IMR-90 (cell line): ENCODE results near the gene CAGE1. TPM values are rescaled to one million over a fixed set of nuclear protein-coding genes. Genes with fewer than 3 reads are reported as not detected.

Source experiments
- ATAC-seq: fragments of 200-7000 bp; cut with Tn5 transposase; 2 replicates; pipeline ENCODE4 v1.9.1; 2020; ENCODE audit warnings: low read depth, mild to moderate bottlenecking, moderate library complexity
- BruUV-seq: library from RNA; stranded (reverse); fragments of 400-500 nt; replicated peaks from 2 replicates; lab custom pipeline; 2021; lab: Mats Ljungman, UMichigan
- CTCF ChIA-PET: fragments of 300-600 bp; formaldehyde crosslinking; extraction: SDS; loops from one replicate; lab custom pipeline; 2021; ENCODE audit warnings: antibody characterized with exemption; lab: Yijun Ruan, JAX
- POLR2A ChIA-PET: fragments of 300-600 bp; sonication (Branson Sonifier 250); formaldehyde crosslinking; loops from one replicate; lab custom pipeline; 2022; ENCODE audit warnings: antibody characterized with exemption; ENCODE audit not compliant: unreplicated experiment; lab: Charles Lee
- DNase-seq: peaks from one replicate; pipeline ENCODE4 v3.0.0; 2013
- H2AFZ ChIP-seq: replicated peaks from 2 replicates; pipeline ENCODE3; 2013; ENCODE audit warnings: low read length, mild to moderate bottlenecking; ENCODE audit not compliant: poor library complexity
- H2AK5ac ChIP-seq: 2 replicates; pipeline ENCODE4 v1.6.1; 2013; ENCODE audit warnings: low read depth, low read length, inconsistent platforms
- H2AK9ac ChIP-seq: replicated peaks from 2 replicates; pipeline ENCODE3; 2013; ENCODE audit warnings: mild to moderate bottlenecking, low read depth, low read length, moderate library complexity; ENCODE audit not compliant: poor library complexity
- H2BK120ac ChIP-seq: 2 replicates; pipeline ENCODE4 v1.6.1; 2013; ENCODE audit warnings: low read depth, low read length, inconsistent platforms
- H2BK15ac ChIP-seq: 3 replicates; pipeline ENCODE4 v1.6.1; 2013; ENCODE audit warnings: low read depth, low read length, inconsistent platforms
- H2BK20ac ChIP-seq: 2 replicates; pipeline ENCODE4 v1.6.1; 2013; ENCODE audit warnings: low read depth, mild to moderate bottlenecking, inconsistent platforms, low read length, moderate library complexity
- H2BK5ac ChIP-seq: 2 replicates; pipeline ENCODE4 v1.6.1; 2013; ENCODE audit warnings: mild to moderate bottlenecking, low read depth, low read length, inconsistent platforms; ENCODE audit not compliant: poor library complexity, severe bottlenecking
- H3K14ac ChIP-seq: replicated peaks from 2 replicates; pipeline ENCODE4 v1.6.1; 2013; ENCODE audit warnings: low read depth, low read length, inconsistent platforms
- H3K18ac ChIP-seq: 2 replicates; pipeline ENCODE4 v1.6.1; 2013; ENCODE audit warnings: low read depth, low read length, control low read depth
- H3K23ac ChIP-seq: 2 replicates; pipeline ENCODE4 v1.6.1; 2013; ENCODE audit warnings: low read depth, low read length, inconsistent platforms
- H3K27ac ChIP-seq: 2 replicates; pipeline ENCODE4 v1.5.1; 2013; ENCODE audit warnings: mild to moderate bottlenecking, control low read depth, low read length; ENCODE audit not compliant: insufficient read depth
- H3K27me3 ChIP-seq: 2 replicates; pipeline ENCODE4 v1.6.1; 2013; ENCODE audit warnings: low read length; ENCODE audit not compliant: control insufficient read depth, insufficient read depth
- H3K36me3 ChIP-seq: 2 replicates; pipeline ENCODE4 v1.6.1; 2013; ENCODE audit warnings: low read length, mixed read lengths; ENCODE audit not compliant: control insufficient read depth, insufficient read depth
- H3K4ac ChIP-seq: 2 replicates; pipeline ENCODE4 v1.6.1; 2013; ENCODE audit warnings: low read depth, low read length, inconsistent platforms
- H3K4me1 ChIP-seq: 2 replicates; pipeline ENCODE4 v1.6.1; 2013; ENCODE audit warnings: low read length, mixed read lengths; ENCODE audit not compliant: control insufficient read depth, insufficient read depth
- H3K4me2 ChIP-seq: 2 replicates; pipeline ENCODE4 v1.6.1; 2013; ENCODE audit warnings: low read depth, mild to moderate bottlenecking, control low read depth, low read length, moderate library complexity
- H3K4me3 ChIP-seq: 2 replicates; pipeline ENCODE4 v1.5.1; 2013; ENCODE audit warnings: low read depth, mild to moderate bottlenecking, control low read depth, low read length, moderate library complexity; ENCODE audit not compliant: insufficient read depth
- H3K56ac ChIP-seq: 2 replicates; pipeline ENCODE4 v1.6.1; 2013; ENCODE audit warnings: low read length, inconsistent platforms; ENCODE audit not compliant: insufficient read depth; ENCODE audit errors: extremely low read depth
- H3K79me1 ChIP-seq, 2 experiments: 2 replicates each; pipeline ENCODE4 v1.6.1; 2013; ENCODE audit warnings: low read length in 2 of 2, inconsistent platforms in 1 of 2, low read depth in 1 of 2
- H3K9ac ChIP-seq: 2 replicates; pipeline ENCODE4 v1.6.1; 2013; ENCODE audit warnings: low read depth, low read length, control low read depth
- H3K9me1 ChIP-seq: 2 replicates; pipeline ENCODE4 v1.6.1; 2013; ENCODE audit warnings: low read length, inconsistent platforms; ENCODE audit not compliant: insufficient read depth
- H3K9me3 ChIP-seq: 2 replicates; pipeline ENCODE4 v1.6.1; 2013; ENCODE audit warnings: low read length; ENCODE audit not compliant: control insufficient read depth, insufficient read depth
- H4K20me1 ChIP-seq: 2 replicates; pipeline ENCODE4 v1.6.1; 2013; ENCODE audit warnings: low read length, inconsistent platforms; ENCODE audit not compliant: insufficient read depth
- H4K5ac ChIP-seq: 2 replicates; pipeline ENCODE4 v1.6.1; 2013; ENCODE audit warnings: mild to moderate bottlenecking, low read depth, low read length, control low read depth
- H4K8ac ChIP-seq, 2 experiments: 2 replicates each; pipeline ENCODE4 v1.6.1; 2013; ENCODE audit warnings: low read depth in 2 of 2, low read length in 2 of 2, control low read depth in 1 of 2, inconsistent platforms in 1 of 2
- H4K91ac ChIP-seq: 2 replicates; pipeline ENCODE4 v1.6.1; 2013; ENCODE audit warnings: low read depth, low read length, inconsistent platforms; ENCODE audit not compliant: insufficient read depth
- FOS ChIP-seq: fragments of 150-350 bp; IDR thresholded peaks from 2 replicates; pipeline ENCODE4 v1.6.1; 2016; ENCODE audit warnings: low read depth, low read length
- SMC3 ChIP-seq: fragments of 150-350 bp; IDR thresholded peaks from 2 replicates; pipeline ENCODE4 v1.6.1; 2016; ENCODE audit warnings: low read depth, mild to moderate bottlenecking, antibody characterized with exemption, low read length, moderate library complexity
- WGBS, 2 experiments: methylation state at CpG; one replicate each; pipeline versions ENCODE4 v1.1.5 to v1.1.7; 2013; ENCODE audit warnings: missing lambda C conversion rate in 2 of 2; ENCODE audit not compliant: insufficient read length in 1 of 2; ENCODE audit errors: extremely low coverage in 2 of 2; 5-methylcytosine and 5-hydroxymethylcytosine counted together
- dilution Hi-C: fragments of 300-500 bp; cut with HindIII; formaldehyde crosslinking; loops from one replicate; pipeline ENCODE4 v1.14.3; 2018; ENCODE audit warnings: low sequenced_read_pairs; ENCODE audit not compliant: unreplicated experiment
- in situ Hi-C: fragments of 300-500 bp; cut with MboI; formaldehyde crosslinking; loops from 3 replicates; pipeline ENCODE4 v1.14.3; 2019; ENCODE audit warnings: low sequenced_read_pairs, inconsistent platforms, mixed read lengths
- intact Hi-C: fragments of 100-400 bp; cut with micrococcal nuclease; formaldehyde crosslinking; loops from 2 replicates; pipeline ENCODE4 v1.10.0; 2022
- polyA plus RNA-seq, 3 experiments: library from polyadenylated mRNA; depleted of rRNA; stranded (reverse); fragments of >200 nt; gene quantifications; 2 replicates each; pipeline ENCODE4 v1.2.3, GENCODE V29; 2012; ENCODE audit warnings: low replicate concordance in 1 of 3
- total RNA-seq: library from RNA; depleted of rRNA; stranded (reverse); fragments of >200 nt; gene quantifications from 2 replicates; pipeline ENCODE4 v1.2.3, GENCODE V29; 2012

Gene CAGE1
- total and polyA plus RNA-seq, 2 of the 4 experiments (the other 2 are of a cell fraction): not detected

DNA sequence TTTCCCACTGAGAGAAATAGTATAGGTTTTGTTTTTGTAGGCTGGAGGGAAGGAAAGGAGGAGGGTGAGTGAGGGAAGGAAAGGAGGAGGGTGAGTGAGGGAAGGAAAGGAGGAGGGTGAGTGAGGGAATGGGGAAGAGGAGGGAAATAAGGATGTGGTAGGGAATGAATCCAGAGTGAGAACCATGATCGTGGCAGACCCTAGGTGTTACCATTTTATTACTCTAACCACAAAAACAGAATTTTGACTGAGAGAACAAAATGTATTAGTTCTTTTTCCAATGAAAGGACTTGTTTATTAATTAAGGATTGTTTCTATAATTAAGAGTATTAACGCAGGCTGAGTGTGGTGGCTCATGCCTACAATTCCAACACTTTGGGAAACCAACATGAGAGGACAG, 92.9 kb downstream of the CAGE1 start:
- H2BK5ac ChIP-seq: no peak overlapping the region
- peaks cover 42% of the 10 kb centered on the region for H3K36me3 ChIP-seq
- H2BK15ac ChIP-seq: no peak overlapping the region
- no peak overlapping the region for H2BK20ac ChIP-seq
- no peak overlapping the region for H3K9ac ChIP-seq
- TF ChIP-seq FOS (no peak), SMC3 (no peak)
- no peak overlapping the region for H4K5ac ChIP-seq
- no peak for DNase-seq
- no peaks in the 10 kb centered on the region for H3K9me3 ChIP-seq
- H3K9me1 ChIP-seq: no peaks in the 10 kb centered on the region
- H4K8ac ChIP-seq: no peak overlapping the region
- H3K4ac ChIP-seq: no peak overlapping the region
- in situ Hi-C loops: loop anchor here (25.0 kb wide), 1 partner anchor 766 kb away; the partner anchor contains the start of gene BLOC1S5
- H3K14ac ChIP-seq: no peak overlapping the region
- no peak overlapping the region for H2AK5ac ChIP-seq
- H3K56ac ChIP-seq: no peak overlapping the region
- no peak overlapping the region for H3K4me2 ChIP-seq
- H3K4me3 ChIP-seq: no peak overlapping the region
- no TSS peak for BruUV-seq
- no peak overlapping the region for H2BK120ac ChIP-seq
- no peak overlapping the region for H3K27ac ChIP-seq
- WGBS, 2 experiments: no CpG with 5 or more reads among the region's 2 CpGs
- H4K91ac ChIP-seq: no peak overlapping the region
- intact Hi-C loops: no loop called here
- ChIA-PET POLR2A (no interaction called here), CTCF (interaction anchor here (0.8 kb wide), 1 partner anchor 10 kb away, joined by 6 read pairs; no protein-coding TSS in a partner anchor)
- peaks cover 13% of the 10 kb centered on the region; the same call in 1 of the 2 replicates for H4K20me1 ChIP-seq
- dilution Hi-C loops: no loop called here
- no peak for ATAC-seq
- H3K23ac ChIP-seq: no peak overlapping the region
- no peak overlapping the region for H2AK9ac ChIP-seq
- H3K4me1 ChIP-seq: no peaks in the 10 kb centered on the region
- peaks cover 18 to 29% of the 10 kb centered on the region in 2 experiments for H3K79me1 ChIP-seq
- no peak overlapping the region for H2AFZ ChIP-seq
- no peak overlapping the region for H3K18ac ChIP-seq
- H3K27me3 ChIP-seq: no peaks in the 10 kb centered on the region
